DMS53 treated with DMSO at 0.1 percent for 48 hours (cell line): ENCODE data around the gene YIF1B.

Source experiments
- DNase-seq: peaks from one replicate; lab custom pipeline; 2025; ENCODE audit not compliant: unreplicated experiment; lab: John Stamatoyannopoulos, UW

YIF1B gene

GRCh38 chr19:38335949-38336637 is 20.3 kb upstream of the YIF1B start:
- peak; percentile 99 for DNase-seq

GRCh38 chr19:38333245-38333644 is 17.5 kb upstream of the YIF1B start:
- DNase-seq = no peak

GRCh38 chr19:38331728-38332127 is 16.0 kb upstream of the YIF1B start:
- no peak for DNase-seq

GRCh38 chr19:38329651-38330050 is 13.9 kb upstream of the YIF1B start:
- no peak for DNase-seq

GRCh38 chr19:38326591-38326990 is 10.8 kb upstream of the YIF1B start:
- no peak for DNase-seq

- no peak for DNase-seq
These were observed 8.7 kb upstream of the YIF1B start for GRCh38 chr19:38324431-38324830.

GRCh38 chr19:38323291-38323690 is 7.5 kb upstream of the YIF1B start:
- DNase-seq = no peak

GRCh38 chr19:38321646-38322196 is 6.0 kb upstream of the YIF1B start:
- DNase-seq = no peak

GRCh38 chr19:38320969-38321339 is 5.2 kb upstream of the YIF1B start:
- DNase-seq = no peak

GRCh38 chr19:38319421-38320258 is 3.9 kb upstream of the YIF1B start, which contains the start of gene KCNK6:
TSS of gene KCNK6 (plus strand) at chr19:38319845. CDS start at chr19:38319951, 106 bp downstream.
- DNase-seq = peak; percentile 38

- DNase-seq = no peak
These were observed 2.9 kb upstream of the YIF1B start for GRCh38 chr19:38318660-38319059.

- no peak for DNase-seq
These were observed 1.4 kb upstream of the YIF1B start for GRCh38 chr19:38317104-38317612.

GRCh38 chr19:38316477-38317067 is 825 bp upstream of the YIF1B start:
- no peak for DNase-seq

GRCh38 chr19:38310986-38311385 is 4.8 kb downstream of the YIF1B start:
- DNase-seq = no peak

- DNase-seq = no peak
These were observed 5.5 kb downstream of the YIF1B start for GRCh38 chr19:38310279-38310670.

GRCh38 chr19:38309615-38310278 is 6.0 kb downstream of the YIF1B start:
- DNase-seq = no peak

- DNase-seq = no peak
These were observed 6.7 kb downstream of the YIF1B start for GRCh38 chr19:38308926-38309614.

- no peak for DNase-seq
These were observed 7.6 kb downstream of the YIF1B start for GRCh38 chr19:38308006-38308766.

GRCh38 chr19:38307597-38307996 is 8.2 kb downstream of the YIF1B start:
- DNase-seq = no peak

- no peak for DNase-seq
These were observed 8.7 kb downstream of the YIF1B start for GRCh38 chr19:38307076-38307475.
